SK-N-SH (cell line): ENCODE measurements around the gene ZC3H18. TPM values are rescaled to one million over a fixed set of nuclear protein-coding genes. Genes with fewer than 3 reads are reported as not detected.

Experiments
- CTCF ChIA-PET: fragments of 300-600, 350-600 bp; formaldehyde crosslinking; extraction: SDS; loops from one replicate; lab custom pipeline; 2021; lab: Yijun Ruan, JAX
- POLR2A ChIA-PET: fragments of 350-600 bp; sonication (Branson Sonifier 250); formaldehyde crosslinking; extraction: SDS; loops from one replicate; lab custom pipeline; 2020; ENCODE audit warnings: antibody characterized with exemption, inconsistent platforms; lab: Yijun Ruan, JAX
- DNase-seq: peaks from one replicate; pipeline ENCODE4 v3.0.0; 2012
- H2AFZ ChIP-seq: fragments of 200-600 bp; sonication (generic); 2 replicates; pipeline ENCODE4 v1.8.1; 2016; ENCODE audit warnings: antibody characterized with exemption, mild to moderate bottlenecking, low read depth
- H3F3A ChIP-seq: fragments of 200-600 bp; sonication (generic); replicated peaks from 2 replicates; pipeline ENCODE3; 2016; ENCODE audit warnings: antibody characterized with exemption, mild to moderate bottlenecking; ENCODE audit not compliant: insufficient read depth
- H3K27ac ChIP-seq, 2 experiments: fragments of 200-500 bp in 1 of 2; fragments of 200-600 bp in 1 of 2; sonication (Bioruptor generic) in 1 of 2; sonication (generic), shearing (Covaris generic) in 1 of 2; 2 replicates each; pipeline versions ENCODE4 v1.5.1 to v1.6.1; 2014 to 2016; ENCODE audit warnings: low read depth in 2 of 2, inconsistent platforms in 1 of 2, low read length in 1 of 2, mild to moderate bottlenecking in 1 of 2, mixed read lengths in 1 of 2
- H3K27me3 ChIP-seq: fragments of 200-600 bp; sonication (generic), shearing (Covaris generic); 2 replicates; pipeline ENCODE4 v1.6.1; 2016; ENCODE audit warnings: mixed run types; ENCODE audit not compliant: insufficient read depth
- H3K36me3 ChIP-seq, 2 experiments: fragments of 200-500 bp in 1 of 2; fragments of 200-600 bp in 1 of 2; sonication (Bioruptor generic) in 1 of 2; sonication (generic) in 1 of 2; replicated peaks in 1 of 2; 2 replicates each; pipeline versions ENCODE3 to v1.5.1; 2014 to 2016; ENCODE audit warnings: low read length in 1 of 2, mild to moderate bottlenecking in 1 of 2; ENCODE audit not compliant: insufficient read depth in 2 of 2, control insufficient read depth in 1 of 2
- H3K4me1 ChIP-seq, 2 experiments: fragments of 200-500 bp in 1 of 2; fragments of 200-600 bp in 1 of 2; sonication (Bioruptor generic) in 1 of 2; sonication (generic), shearing (Covaris generic) in 1 of 2; 2 replicates each; pipeline versions ENCODE4 v1.5.1 to v1.6.1; 2014 to 2016; ENCODE audit warnings: low read depth in 1 of 2, low read length in 1 of 2, mixed run types in 1 of 2; ENCODE audit not compliant: insufficient read depth in 2 of 2, control insufficient read depth in 1 of 2
- H3K4me2 ChIP-seq: fragments of 200-600 bp; sonication (generic), shearing (Covaris generic); 2 replicates; pipeline ENCODE4 v1.6.1; 2017; ENCODE audit warnings: mixed run types
- H3K4me3 ChIP-seq, 2 experiments: fragments of 200-500 bp in 1 of 2; fragments of 200-600 bp in 1 of 2; sonication (Bioruptor generic) in 1 of 2; sonication (generic), shearing (Covaris generic) in 1 of 2; 2 replicates each; pipeline versions ENCODE4 v1.5.1 to v1.8.1; 2014 to 2016; ENCODE audit warnings: low read depth in 2 of 2, inconsistent platforms in 1 of 2, low read length in 1 of 2, mild to moderate bottlenecking in 1 of 2, mixed read lengths in 1 of 2, moderate library complexity in 1 of 2
- H3K79me2 ChIP-seq: fragments of 200-600 bp; sonication (generic); 2 replicates; pipeline ENCODE4 v1.8.1; 2017; ENCODE audit warnings: mild to moderate bottlenecking; ENCODE audit not compliant: insufficient read depth
- H3K9ac ChIP-seq: fragments of 200-600 bp; sonication (generic); 2 replicates; pipeline ENCODE4 v1.6.1; 2017; ENCODE audit warnings: mixed run types
- H3K9me2 ChIP-seq: fragments of 200-600 bp; sonication (generic); 2 replicates; pipeline ENCODE4 v1.6.1; 2017; ENCODE audit warnings: mixed run types
- H3K9me3 ChIP-seq: fragments of 200-600 bp; sonication (generic); 2 replicates; pipeline ENCODE4 v1.6.1; 2017; ENCODE audit warnings: mixed run types, mild to moderate bottlenecking, moderate library complexity
- H4K20me1 ChIP-seq: fragments of 200-600 bp; sonication (generic); 2 replicates; pipeline ENCODE4 v1.6.1; 2017; ENCODE audit warnings: mild to moderate bottlenecking, mixed run types; ENCODE audit not compliant: insufficient read depth
- EP300 ChIP-seq, 2 experiments: IDR thresholded peaks; 2 replicates each; pipeline versions ENCODE4 v1.4.0 to v1.6.1; 2012; ENCODE audit warnings: borderline replicate concordance in 1 of 2, low read depth in 1 of 2, low read length in 1 of 2
- FOSL2 ChIP-seq: IDR thresholded peaks from 2 replicates; pipeline ENCODE4 v1.4.0; 2012; ENCODE audit warnings: low read depth, mild to moderate bottlenecking, moderate library complexity, borderline replicate concordance
- FOXJ3 ChIP-seq: sonication (generic); formaldehyde crosslinking; IDR thresholded peaks from 2 replicates; pipeline ENCODE4 v1.5.1; 2020; ENCODE audit warnings: mild to moderate bottlenecking, missing genetic modification reagents
- JUND ChIP-seq: IDR thresholded peaks from 2 replicates; pipeline ENCODE4 v1.4.0; 2012
- NFIC ChIP-seq: IDR thresholded peaks from 2 replicates; pipeline ENCODE4 v1.4.0; 2012; ENCODE audit warnings: borderline replicate concordance
- RAD21 ChIP-seq: IDR thresholded peaks from 2 replicates; pipeline ENCODE4 v1.6.1; 2012; ENCODE audit warnings: mild to moderate bottlenecking, low read length
- RCOR1 ChIP-seq: fragments of 150-350 bp; IDR thresholded peaks from 2 replicates; pipeline ENCODE4 v1.6.1; 2017; ENCODE audit warnings: antibody characterized with exemption, low read length
- RFX5 ChIP-seq: IDR thresholded peaks from 2 replicates; pipeline ENCODE4 v1.6.1; 2012; ENCODE audit warnings: mild to moderate bottlenecking, improper control_type of control experiment, low read length
- TAF1 ChIP-seq: IDR thresholded peaks from 2 replicates; pipeline ENCODE4 v1.6.1; 2012; ENCODE audit warnings: low read depth, mild to moderate bottlenecking, low read length, moderate library complexity, borderline replicate concordance
- YY1 ChIP-seq: IDR thresholded peaks from 2 replicates; pipeline ENCODE4 v1.4.0; 2012; ENCODE audit warnings: low read depth, mild to moderate bottlenecking
- WGBS: methylation state at CpG from one replicate; pipeline ENCODE4 v1.1.6; 2017; ENCODE audit warnings: low lambda C conversion rate; 5-methylcytosine and 5-hydroxymethylcytosine counted together
- polyA plus RNA-seq, 3 experiments: library from polyadenylated mRNA; depleted of rRNA; stranded (reverse); fragments of >200 nt; gene quantifications; 2 replicates each; pipeline ENCODE4 v1.2.3, GENCODE V29; 2012
- TF ChIP-seq, protein P1 (sequence below): fragments of 200-600 bp; sonication (generic); IDR thresholded peaks from 2 replicates; pipeline ENCODE4 v1.6.1; 2017; ENCODE audit warnings: antibody characterized with exemption, mild to moderate bottlenecking, moderate library complexity
- TF ChIP-seq, protein P2 (sequence below): fragments of 150-350 bp; IDR thresholded peaks from 2 replicates; pipeline ENCODE4 v1.6.1; 2016; ENCODE audit warnings: mild to moderate bottlenecking, low read depth, low read length
- TF ChIP-seq, protein P3 (sequence below): IDR thresholded peaks from 2 replicates; pipeline ENCODE4 v1.4.0; 2012; ENCODE audit warnings: low read depth, borderline replicate concordance
- TF ChIP-seq, protein P4 (sequence below): IDR thresholded peaks from 2 replicates; pipeline ENCODE4 v1.4.0; 2012; ENCODE audit warnings: low read depth, borderline replicate concordance
- TF ChIP-seq, protein P5 (sequence below): IDR thresholded peaks from 2 replicates; pipeline ENCODE4; 2012

ZC3H18 gene
- polyA plus RNA-seq, 1 of the 3 experiments (the other 2 are of a cell fraction) = 32.7 TPM

DNA sequence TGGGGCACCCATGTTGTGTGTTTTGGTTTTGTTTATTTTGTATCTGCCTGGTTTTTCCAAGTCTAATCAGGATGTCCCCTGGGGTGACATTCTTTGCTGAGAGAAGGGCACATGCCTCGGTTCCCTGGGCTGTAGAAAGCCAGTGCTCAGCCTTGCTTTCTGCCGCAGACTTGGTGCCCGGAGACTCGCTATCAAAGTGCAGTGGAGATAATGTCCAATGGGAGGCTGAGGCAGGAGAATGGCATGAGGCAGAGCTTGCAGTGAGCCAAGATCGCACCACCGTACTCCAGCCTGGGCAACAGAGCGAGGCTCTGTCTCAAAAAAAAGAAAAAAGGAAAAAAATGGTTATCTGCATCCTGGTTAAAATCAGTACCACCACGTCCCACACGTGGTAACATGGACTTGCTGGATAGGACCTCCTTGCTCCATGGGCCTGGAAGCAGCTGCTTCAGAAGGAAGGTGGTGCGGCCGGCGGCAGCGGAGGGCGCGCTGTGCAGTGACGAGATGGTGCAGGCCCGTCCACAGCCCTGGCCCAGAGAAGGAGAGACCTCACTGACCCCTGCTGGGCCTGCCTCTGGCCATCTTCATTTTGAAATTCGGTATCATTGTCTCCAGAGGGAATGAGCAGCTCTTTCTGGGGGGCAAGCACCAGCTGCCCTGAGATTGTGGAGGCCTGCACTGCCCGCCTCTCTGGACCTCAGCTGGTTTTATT, 48.9 kb downstream of the ZC3H18 start:
- Histone ChIP-seq H4K20me1 (peaks cover 13% of the 10 kb centered on the region), H2AFZ (no peak overlapping the region), H3K27ac (no peak overlapping the region), H3K9ac (no peak overlapping the region), H3K4me1 (no peaks in the 10 kb centered on the region), H3K36me3 (peaks cover 0 to 32% of the 10 kb centered on the region in 2 experiments), H3K9me2 (no peaks in the 10 kb centered on the region), H3K27me3 (no peaks in the 10 kb centered on the region)
- POLR2A ChIA-PET = interaction anchor here (0.6 kb wide), 1 partner anchor 634 kb away, joined by 3 read pairs; no protein-coding TSS in a partner anchor
- TF ChIP-seq, protein P1, sequence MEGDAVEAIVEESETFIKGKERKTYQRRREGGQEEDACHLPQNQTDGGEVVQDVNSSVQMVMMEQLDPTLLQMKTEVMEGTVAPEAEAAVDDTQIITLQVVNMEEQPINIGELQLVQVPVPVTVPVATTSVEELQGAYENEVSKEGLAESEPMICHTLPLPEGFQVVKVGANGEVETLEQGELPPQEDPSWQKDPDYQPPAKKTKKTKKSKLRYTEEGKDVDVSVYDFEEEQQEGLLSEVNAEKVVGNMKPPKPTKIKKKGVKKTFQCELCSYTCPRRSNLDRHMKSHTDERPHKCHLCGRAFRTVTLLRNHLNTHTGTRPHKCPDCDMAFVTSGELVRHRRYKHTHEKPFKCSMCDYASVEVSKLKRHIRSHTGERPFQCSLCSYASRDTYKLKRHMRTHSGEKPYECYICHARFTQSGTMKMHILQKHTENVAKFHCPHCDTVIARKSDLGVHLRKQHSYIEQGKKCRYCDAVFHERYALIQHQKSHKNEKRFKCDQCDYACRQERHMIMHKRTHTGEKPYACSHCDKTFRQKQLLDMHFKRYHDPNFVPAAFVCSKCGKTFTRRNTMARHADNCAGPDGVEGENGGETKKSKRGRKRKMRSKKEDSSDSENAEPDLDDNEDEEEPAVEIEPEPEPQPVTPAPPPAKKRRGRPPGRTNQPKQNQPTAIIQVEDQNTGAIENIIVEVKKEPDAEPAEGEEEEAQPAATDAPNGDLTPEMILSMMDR = no peak
- TF ChIP-seq RAD21 (no peak), RCOR1 (no peak)
- TF ChIP-seq, all 33 proteins: peak for 0
- H3K4me2 ChIP-seq = no peak overlapping the region
- H3K9me3 ChIP-seq = no peaks in the 10 kb centered on the region
- DNase-seq = no peak
- 91% methylated on average over 19 of the region's 19 CpGs for WGBS
- CTCF ChIA-PET = interaction anchor here (1.5 to 1.6 kb wide), 3 partner anchors 8 to 118 kb away, joined by 3 to 7 read pairs (median 4); no protein-coding TSS in a partner anchor
- H3K4me3 ChIP-seq = no peak overlapping the region
- H3F3A ChIP-seq = no peaks in the 10 kb centered on the region
- peaks cover 20% of the 10 kb centered on the region; the same call in 1 of the 2 replicates for H3K79me2 ChIP-seq

DNA sequence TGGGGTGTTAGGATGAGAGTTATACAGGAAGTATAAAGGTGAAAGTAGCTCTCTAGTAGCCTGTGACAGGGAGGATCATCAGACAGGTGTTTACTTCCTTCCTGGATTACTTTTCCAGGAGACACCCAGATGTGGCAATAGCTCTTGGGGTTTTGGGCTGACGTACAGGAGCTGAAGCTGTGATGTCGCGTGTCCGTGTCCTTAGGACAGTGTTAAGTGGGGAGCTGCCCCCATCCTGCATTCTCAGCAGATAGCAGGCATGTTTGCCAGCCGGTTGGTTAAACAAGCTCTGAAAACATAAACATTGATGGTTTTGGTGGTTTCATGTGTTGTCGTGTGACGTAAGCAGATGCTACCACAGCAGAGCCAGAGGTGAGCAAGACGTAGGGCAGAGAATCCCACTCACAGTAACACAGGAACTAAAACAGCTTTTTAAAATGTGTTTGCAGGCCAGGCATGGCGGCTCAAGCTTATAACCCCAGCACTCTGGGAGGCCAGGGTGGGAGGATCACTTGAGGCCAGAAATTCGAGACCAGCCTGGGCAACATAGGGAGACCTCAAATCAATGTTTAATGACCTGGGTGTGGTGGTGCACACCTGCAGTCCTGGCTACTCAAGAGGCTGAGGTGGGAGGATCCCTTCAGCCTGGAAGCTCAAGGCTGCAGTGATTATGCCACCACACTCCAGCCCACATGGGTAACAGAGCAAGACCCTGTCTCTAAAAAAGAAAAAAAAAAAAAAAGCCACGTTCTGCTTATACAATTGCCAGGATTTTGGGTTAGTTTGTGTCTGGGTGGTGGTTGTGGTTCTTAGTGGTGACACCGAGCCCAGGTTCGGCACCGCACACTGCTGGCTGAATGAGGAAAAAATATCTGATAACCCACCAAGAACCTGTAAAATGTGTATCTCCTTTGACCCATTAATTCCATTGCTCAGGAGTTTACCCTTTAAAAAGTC, 49.9 kb downstream of the ZC3H18 start:
- no peak overlapping the region for H3K27ac ChIP-seq
- WGBS = 92% methylated on average over 10 of the region's 14 CpGs
- H3K4me1 ChIP-seq = no peaks in the 10 kb centered on the region
- H3K9me2 ChIP-seq = no peaks in the 10 kb centered on the region
- no peaks in the 10 kb centered on the region for H3K27me3 ChIP-seq
- H4K20me1 ChIP-seq = peaks cover 13% of the 10 kb centered on the region
- H3K79me2 ChIP-seq = peaks cover 20% of the 10 kb centered on the region; the same call in 1 of the 2 replicates
- no peak overlapping the region for H3K4me3 ChIP-seq
- no peak overlapping the region for H2AFZ ChIP-seq
- H3K9ac ChIP-seq = no peak overlapping the region
- DNase-seq = no peak
- POLR2A ChIA-PET = no interaction called here
- H3F3A ChIP-seq = no peaks in the 10 kb centered on the region
- H3K36me3 ChIP-seq = peaks cover 0 to 36% of the 10 kb centered on the region in 2 experiments
- H3K9me3 ChIP-seq = no peaks in the 10 kb centered on the region
- no peak overlapping the region for H3K4me2 ChIP-seq
- CTCF ChIA-PET = interaction anchor here (1.5 to 1.6 kb wide), 3 partner anchors 9 to 117 kb away, joined by 3 to 7 read pairs (median 4); no protein-coding TSS in a partner anchor
- TF ChIP-seq TAF1 = no peak
- no peak for TF ChIP-seq RAD21
- TF ChIP-seq NFIC = no peak
- TF ChIP-seq YY1 = no peak
- TF ChIP-seq FOSL2 = no peak
- no peak for TF ChIP-seq FOXJ3 (CRISPR knock-in tag)
- TF ChIP-seq, protein P2, sequence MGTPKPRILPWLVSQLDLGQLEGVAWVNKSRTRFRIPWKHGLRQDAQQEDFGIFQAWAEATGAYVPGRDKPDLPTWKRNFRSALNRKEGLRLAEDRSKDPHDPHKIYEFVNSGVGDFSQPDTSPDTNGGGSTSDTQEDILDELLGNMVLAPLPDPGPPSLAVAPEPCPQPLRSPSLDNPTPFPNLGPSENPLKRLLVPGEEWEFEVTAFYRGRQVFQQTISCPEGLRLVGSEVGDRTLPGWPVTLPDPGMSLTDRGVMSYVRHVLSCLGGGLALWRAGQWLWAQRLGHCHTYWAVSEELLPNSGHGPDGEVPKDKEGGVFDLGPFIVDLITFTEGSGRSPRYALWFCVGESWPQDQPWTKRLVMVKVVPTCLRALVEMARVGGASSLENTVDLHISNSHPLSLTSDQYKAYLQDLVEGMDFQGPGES = no peak
- no peak for TF ChIP-seq EP300 (IDR thresholded peaks at IDR 0.05; ENCODE audit: borderline replicate concordance in 1 of 2, low read depth in 1 of 2, low read length in 1 of 2)
- TF ChIP-seq, protein P3, sequence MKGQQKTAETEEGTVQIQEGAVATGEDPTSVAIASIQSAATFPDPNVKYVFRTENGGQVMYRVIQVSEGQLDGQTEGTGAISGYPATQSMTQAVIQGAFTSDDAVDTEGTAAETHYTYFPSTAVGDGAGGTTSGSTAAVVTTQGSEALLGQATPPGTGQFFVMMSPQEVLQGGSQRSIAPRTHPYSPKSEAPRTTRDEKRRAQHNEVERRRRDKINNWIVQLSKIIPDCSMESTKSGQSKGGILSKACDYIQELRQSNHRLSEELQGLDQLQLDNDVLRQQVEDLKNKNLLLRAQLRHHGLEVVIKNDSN = no peak
- TF ChIP-seq, protein P4, sequence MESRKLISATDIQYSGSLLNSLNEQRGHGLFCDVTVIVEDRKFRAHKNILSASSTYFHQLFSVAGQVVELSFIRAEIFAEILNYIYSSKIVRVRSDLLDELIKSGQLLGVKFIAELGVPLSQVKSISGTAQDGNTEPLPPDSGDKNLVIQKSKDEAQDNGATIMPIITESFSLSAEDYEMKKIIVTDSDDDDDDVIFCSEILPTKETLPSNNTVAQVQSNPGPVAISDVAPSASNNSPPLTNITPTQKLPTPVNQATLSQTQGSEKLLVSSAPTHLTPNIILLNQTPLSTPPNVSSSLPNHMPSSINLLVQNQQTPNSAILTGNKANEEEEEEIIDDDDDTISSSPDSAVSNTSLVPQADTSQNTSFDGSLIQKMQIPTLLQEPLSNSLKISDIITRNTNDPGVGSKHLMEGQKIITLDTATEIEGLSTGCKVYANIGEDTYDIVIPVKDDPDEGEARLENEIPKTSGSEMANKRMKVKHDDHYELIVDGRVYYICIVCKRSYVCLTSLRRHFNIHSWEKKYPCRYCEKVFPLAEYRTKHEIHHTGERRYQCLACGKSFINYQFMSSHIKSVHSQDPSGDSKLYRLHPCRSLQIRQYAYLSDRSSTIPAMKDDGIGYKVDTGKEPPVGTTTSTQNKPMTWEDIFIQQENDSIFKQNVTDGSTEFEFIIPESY = no peak
- TF ChIP-seq RFX5 = no peak
- TF ChIP-seq, protein P5, sequence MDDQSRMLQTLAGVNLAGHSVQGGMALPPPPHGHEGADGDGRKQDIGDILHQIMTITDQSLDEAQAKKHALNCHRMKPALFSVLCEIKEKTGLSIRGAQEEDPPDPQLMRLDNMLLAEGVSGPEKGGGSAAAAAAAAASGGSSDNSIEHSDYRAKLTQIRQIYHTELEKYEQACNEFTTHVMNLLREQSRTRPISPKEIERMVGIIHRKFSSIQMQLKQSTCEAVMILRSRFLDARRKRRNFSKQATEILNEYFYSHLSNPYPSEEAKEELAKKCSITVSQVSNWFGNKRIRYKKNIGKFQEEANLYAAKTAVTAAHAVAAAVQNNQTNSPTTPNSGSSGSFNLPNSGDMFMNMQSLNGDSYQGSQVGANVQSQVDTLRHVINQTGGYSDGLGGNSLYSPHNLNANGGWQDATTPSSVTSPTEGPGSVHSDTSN = no peak
- TF ChIP-seq JUND = no peak
